ENCODE data around the gene RLF. TPM values are rescaled to one million over a fixed set of nuclear protein-coding genes. Genes with fewer than 3 reads are reported as not detected.
A peak's percentile ranks its signal among the peaks of the same experiment; 100 is the strongest.

The RLF gene
- total and polyA plus RNA-seq, 10 of the 15 experiments (the other 5 are each of a cell fraction or from before 2014, with no cell fraction given), result 2.0 to 19.8 (median 8.7) TPM

DNA sequence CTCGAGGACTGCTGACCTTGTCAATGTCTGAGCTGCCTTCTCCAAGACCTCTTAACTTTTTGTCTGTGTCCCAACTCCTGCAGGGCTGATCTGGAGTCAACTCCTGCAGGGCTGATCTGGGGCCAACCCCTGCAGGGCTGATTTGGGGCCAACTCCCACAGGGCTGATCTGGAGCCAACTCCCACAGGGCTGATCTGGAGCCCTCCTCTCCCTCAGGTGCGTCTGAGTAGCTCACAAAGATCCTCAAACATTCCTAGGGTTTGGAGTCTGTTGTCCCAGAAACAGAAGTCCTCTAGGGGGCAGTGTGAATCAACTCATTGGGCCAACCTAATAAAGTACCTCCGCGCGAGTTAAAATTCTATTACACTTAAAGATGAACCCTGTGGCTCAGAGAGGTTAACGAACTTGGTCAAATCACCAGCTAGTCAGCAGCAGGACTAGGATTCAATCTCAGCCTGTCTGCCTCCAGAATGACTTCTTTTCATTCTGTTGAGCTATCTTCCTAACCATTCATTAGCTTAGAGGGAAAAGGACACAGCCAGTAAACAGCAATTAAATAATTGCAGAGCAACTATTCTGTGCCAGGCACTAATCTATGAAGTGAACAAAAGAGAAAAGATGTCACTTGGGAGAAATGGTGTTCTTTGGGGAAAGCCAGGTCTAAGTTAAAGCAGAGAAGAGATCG, 17.2 kb upstream of the RLF start (continued):
- TF ChIP-seq ZNF592 (IDR thresholded peaks at IDR 0.05) (no peak), YY1 (IDR thresholded peaks at IDR 0.05; ENCODE audit: low read depth, low read length) (0 out of 2 replicates have a peak, but pooled peaks have one; percentile 27)

GRCh38 chr1:40151457-40152079, 9.6 kb upstream of the RLF start:
- H3K79me2 ChIP-seq (ENCODE audit: control insufficient read depth, insufficient read depth, low read length), result no peaks in the 10 kb centered on the region
- in situ Hi-C loops (cut with MboI) (loop anchor here (5.0 kb wide), 2 partner anchors 186 to 251 kb away; no protein-coding TSS in a partner anchor), intact Hi-C loops (cut with micrococcal nuclease; ENCODE audit: unreplicated experiment) (loop anchor here (2.0 kb wide), 1 partner anchor 163 kb away; no protein-coding TSS in a partner anchor)
- H2AFZ ChIP-seq (ENCODE audit: control insufficient read depth, low read depth, low read length), result no peak overlapping the region
- no peaks in the 10 kb centered on the region for H3K9me3 ChIP-seq (replicated peaks; ENCODE audit: control insufficient read depth, insufficient read depth, low read length)
- ATAC-seq (no peak), FAIRE-seq (no peak), DNase-seq (ENCODE audit: low read depth, low spot score) (no peak)
- no peaks in the 10 kb centered on the region for H3K27me3 ChIP-seq (replicated peaks in 1 of 2; ENCODE audit: control insufficient read depth in 2 of 2, insufficient read depth in 2 of 2, low read length in 1 of 2)
- ChIA-PET CTCF (interaction anchor here (0.9 to 11.3 kb wide), 34 partner anchors 7 to 380 kb away, joined by 3 to 332 read pairs (median 7); partner anchors contain the start of genes COL9A2, RLF, ZFP69B and ZNF684), SMC1A (ENCODE audit: uncharacterized antibody, unreplicated experiment) (interaction anchor here (0.8 to 10.9 kb wide), 29 partner anchors 8 to 286 kb away, joined by 3 to 182 read pairs (median 7); partner anchors contain the start of gene COL9A2), RAD21 (ENCODE audit: unreplicated experiment) (interaction anchor here (0.6 to 7.0 kb wide), 22 partner anchors 7 to 381 kb away, joined by 3 to 146 read pairs (median 6); partner anchors contain the start of genes RLF and SMAP2), POLR2A (interaction anchor here (0.8 to 2.7 kb wide), 3 partner anchors 90 to 234 kb away, joined by 3 to 14 read pairs (median 4); no protein-coding TSS in a partner anchor)
- H3K36me3 ChIP-seq (ENCODE audit: control insufficient read depth in 2 of 2, insufficient read depth in 2 of 2, low read length in 1 of 2), result no peaks in the 10 kb centered on the region
- no peak overlapping the region for H3K4me2 ChIP-seq (ENCODE audit: control insufficient read depth, insufficient read depth)
- no TSS peak for BruUV-seq (replicated peaks)
- no peak for TF ChIP-seq SIX5 (IDR thresholded peaks at IDR 0.05; ENCODE audit: low read depth, low read length, severe bottlenecking)
- no peak for TF ChIP-seq ZNF24 (IDR thresholded peaks at IDR 0.05)
- TF ChIP-seq BHLHE40 (IDR thresholded peaks at IDR 0.05; ENCODE audit: borderline replicate concordance in 1 of 2, low read depth in 2 of 2, low read length in 1 of 2), result no peak
- no peak for TF ChIP-seq SKIL (IDR thresholded peaks at IDR 0.05; ENCODE audit: low read depth, poor library complexity, severe bottlenecking)
- no peak for TF ChIP-seq SP1 (IDR thresholded peaks at IDR 0.05; ENCODE audit: low read depth, low read length)
- TF ChIP-seq NKRF (conservative IDR thresholded peaks at IDR 0.05), result no peak
- no peak for TF ChIP-seq ZSCAN29 (IDR thresholded peaks at IDR 0.05)
- no peak for TF ChIP-seq HCFC1 (IDR thresholded peaks at IDR 0.05; ENCODE audit: low read length)
- TF ChIP-seq SIN3A (IDR thresholded peaks at IDR 0.05; ENCODE audit: low read depth, low read length), result no peak
- no peak for TF ChIP-seq CREM (IDR thresholded peaks at IDR 0.05; ENCODE audit: low read depth)
- 66% methylated on average over 5 of the region's 6 CpGs for WGBS (ENCODE audit: insufficient coverage, insufficient replicate concordance, low lambda C conversion rate, missing lambda C conversion rate)
- H4K20me1 ChIP-seq (ENCODE audit: control insufficient read depth, insufficient read depth), result no peaks in the 10 kb centered on the region
- no peak overlapping the region for H3K4me3 ChIP-seq
- peaks cover 13% of the 10 kb centered on the region for H3K4me1 ChIP-seq (ENCODE audit: control insufficient read depth, insufficient read depth, low read length)
- no peak overlapping the region for H3K9ac ChIP-seq (ENCODE audit: control insufficient read depth, insufficient read depth, low read length)
- no peak overlapping the region for H3K27ac ChIP-seq (ENCODE audit: control insufficient read depth, insufficient read depth)

Data from GM12878 (cell line).